PC-3 (cell line): ENCODE results near the gene RALBP1.

Source experiments
- EZH2 ChIP-seq: fragments of 300-600 bp; sonication (generic); IDR thresholded peaks from one replicate; pipeline ENCODE4 v1.6.1; 2017; ENCODE audit warnings: antibody characterized with exemption, mild to moderate bottlenecking, low read length; ENCODE audit not compliant: unreplicated experiment
- EZH2phosphoT487 ChIP-seq: fragments of 300-600 bp; sonication (generic); IDR thresholded peaks from 2 replicates; pipeline ENCODE4 v1.6.1; 2018; ENCODE audit warnings: mild to moderate bottlenecking, antibody characterized with exemption, low read length, borderline replicate concordance
- TF ChIP-seq, protein P1 (sequence below): fragments of 300-600 bp; sonication (generic); conservative IDR thresholded peaks from 2 replicates; pipeline ENCODE4 v1.5.1; 2017; ENCODE audit warnings: antibody characterized with exemption, low read depth, mild to moderate bottlenecking, low read length

DNA sequence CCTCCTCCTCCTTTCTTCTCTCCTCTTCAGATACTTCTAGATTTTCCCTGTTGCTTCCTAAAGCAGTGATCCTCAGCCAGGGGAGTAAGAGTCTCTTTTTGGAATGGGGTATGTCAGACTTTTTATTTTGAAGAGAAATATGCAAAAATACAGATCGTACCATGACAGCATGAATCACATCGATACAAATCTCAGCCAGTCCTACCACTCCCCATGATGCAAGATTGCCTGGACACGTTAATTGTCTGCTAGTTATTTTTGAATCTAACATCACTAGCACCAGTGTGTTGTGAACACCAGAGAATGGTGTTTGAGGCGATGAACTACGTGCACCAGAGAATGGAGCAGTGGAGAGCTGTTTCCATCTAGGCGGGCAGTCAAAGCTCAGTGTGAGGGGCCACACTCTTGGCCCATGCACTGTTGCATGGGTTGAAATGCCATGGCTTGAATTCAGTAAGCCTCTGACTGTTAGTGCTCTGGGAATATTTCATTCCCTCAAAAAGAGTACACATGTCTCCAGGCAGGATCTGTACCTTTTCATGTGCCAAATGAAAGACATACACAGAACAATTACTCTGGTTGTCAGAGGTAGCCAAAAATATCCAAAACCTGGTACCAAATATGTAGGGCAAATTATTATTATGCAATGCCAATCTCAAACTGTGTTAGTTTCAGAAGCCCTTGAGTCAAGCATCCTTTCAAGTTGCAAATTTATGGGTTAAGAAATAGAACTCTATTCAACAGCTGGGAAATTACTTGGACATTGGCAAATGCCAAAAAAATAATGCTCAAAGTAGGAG lies 46.3 kb upstream of the RALBP1 start:
- no peak for TF ChIP-seq EZH2phosphoT487
- TF ChIP-seq, protein P1, sequence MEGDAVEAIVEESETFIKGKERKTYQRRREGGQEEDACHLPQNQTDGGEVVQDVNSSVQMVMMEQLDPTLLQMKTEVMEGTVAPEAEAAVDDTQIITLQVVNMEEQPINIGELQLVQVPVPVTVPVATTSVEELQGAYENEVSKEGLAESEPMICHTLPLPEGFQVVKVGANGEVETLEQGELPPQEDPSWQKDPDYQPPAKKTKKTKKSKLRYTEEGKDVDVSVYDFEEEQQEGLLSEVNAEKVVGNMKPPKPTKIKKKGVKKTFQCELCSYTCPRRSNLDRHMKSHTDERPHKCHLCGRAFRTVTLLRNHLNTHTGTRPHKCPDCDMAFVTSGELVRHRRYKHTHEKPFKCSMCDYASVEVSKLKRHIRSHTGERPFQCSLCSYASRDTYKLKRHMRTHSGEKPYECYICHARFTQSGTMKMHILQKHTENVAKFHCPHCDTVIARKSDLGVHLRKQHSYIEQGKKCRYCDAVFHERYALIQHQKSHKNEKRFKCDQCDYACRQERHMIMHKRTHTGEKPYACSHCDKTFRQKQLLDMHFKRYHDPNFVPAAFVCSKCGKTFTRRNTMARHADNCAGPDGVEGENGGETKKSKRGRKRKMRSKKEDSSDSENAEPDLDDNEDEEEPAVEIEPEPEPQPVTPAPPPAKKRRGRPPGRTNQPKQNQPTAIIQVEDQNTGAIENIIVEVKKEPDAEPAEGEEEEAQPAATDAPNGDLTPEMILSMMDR = no peak
- TF ChIP-seq EZH2 = no peak
